ENCODE results near the gene NUFIP2. TPM values are rescaled to one million over a fixed set of nuclear protein-coding genes. Genes with fewer than 3 reads are reported as not detected.

NUFIP2 gene
- total and polyA plus RNA-seq, 2 donors (not counting 3 experiments of a cell fraction or from before 2014, with no cell fraction given) = 27.2 to 51.1 TPM

GRCh38 chr17:29292071-29292991, 1.6 kb downstream of the NUFIP2 start:
- Histone ChIP-seq H3K4me1 (ENCODE audit: control insufficient read depth, extremely low read depth, insufficient read depth, low read length) (peaks cover 30% of the 10 kb centered on the region), H3K4me2 (ENCODE audit: insufficient read depth, low read length) (peak overlapping the region; percentile 95), H3K9me1 (replicated peaks; ENCODE audit: control insufficient read depth, extremely low read depth, insufficient read depth, low read length) (no peaks in the 10 kb centered on the region), H3K27me3 (ENCODE audit: control insufficient read depth in 2 of 2, insufficient read depth in 2 of 2, low read length in 2 of 2) (no peaks in the 10 kb centered on the region), H4K20me1 (replicated peaks; ENCODE audit: control insufficient read depth, extremely low read depth, insufficient read depth, low read length) (peaks cover 17% of the 10 kb centered on the region), H3K4me3 (replicated peaks in 1 of 3; ENCODE audit: insufficient read depth in 1 of 3, low read depth in 1 of 3, low read length in 3 of 3) (peak overlapping the region; percentile 78 to 97 (median 91)), H2AFZ (ENCODE audit: low read depth, low read length) (peak overlapping the region; percentile 37), H3K9me3 (replicated peaks; ENCODE audit: control insufficient read depth, insufficient read depth, low read length) (no peaks in the 10 kb centered on the region), H3K9ac (replicated peaks; ENCODE audit: extremely low read depth, insufficient read depth, low read length) (peak overlapping the region; percentile 88), H3K27ac (ENCODE audit: insufficient read depth, low read depth, low read length) (peak overlapping the region; percentile 82), H3K79me2 (ENCODE audit: control insufficient read depth, insufficient read depth, low read length) (peaks cover 64% of the 10 kb centered on the region), H3K36me3 (ENCODE audit: control insufficient read depth in 2 of 2, extremely low read depth in 1 of 2, insufficient read depth in 2 of 2, low read length in 2 of 2) (peaks cover 3 to 8% of the 10 kb centered on the region in 2 experiments)
- CTCF ChIA-PET = interaction anchor here (0.7 to 5.4 kb wide), 12 partner anchors 11 to 801 kb away, joined by 3 to 145 read pairs (median 8); partner anchors contain the start of gene MYO18A
- DNase-seq (ENCODE audit: low read depth, low spot score) (peak; percentile 46), FAIRE-seq (no peak)
- POLR2A ChIA-PET = no interaction called here
- no peak for TF ChIP-seq POLR2A (IDR thresholded peaks at IDR 0.05; ENCODE audit: low read depth, low read length)
- no peak for TF ChIP-seq EZH2 (IDR thresholded peaks at IDR 0.05; ENCODE audit: borderline replicate concordance, low read depth, low read length, severe bottlenecking)
- TF ChIP-seq MAX (IDR thresholded peaks at IDR 0.05; ENCODE audit: insufficient read depth, insufficient read length) = no peak
- TF ChIP-seq POLR2AphosphoS5 (IDR thresholded peaks at IDR 0.05; ENCODE audit: insufficient read depth, low read depth, low read length) = no peak
- no peak for TF ChIP-seq FOS (IDR thresholded peaks at IDR 0.05; ENCODE audit: borderline replicate concordance, insufficient read depth, low read length)
- no peak for TF ChIP-seq GATA2 (IDR thresholded peaks at IDR 0.05; ENCODE audit: insufficient read depth, insufficient read length, low read depth, low read length)
- no peak for TF ChIP-seq MYC (IDR thresholded peaks at IDR 0.05; ENCODE audit: low read depth, low read length)
- no peak for TF ChIP-seq CTCF (IDR thresholded peaks at IDR 0.05; ENCODE audit: extremely low read depth in 1 of 2, insufficient read depth in 1 of 2, low read depth in 1 of 2, low read length in 2 of 2)
- TF ChIP-seq JUN (IDR thresholded peaks at IDR 0.05; ENCODE audit: borderline replicate concordance, insufficient read depth, insufficient read length, low read depth) = no peak
- dilution Hi-C loops (cut with MboI; ENCODE audit: extremely low pct_ligation_motif_present, low sequenced_read_pairs) (no loop called here), intact Hi-C loops (cut with micrococcal nuclease) (loop anchor here (5.0 kb wide), 3 partner anchors 35 to 300 kb away; partner anchors contain the start of genes ABHD15, ANKRD13B and TP53I13)
- TSS peak; percentile 13 for BruUV-seq (replicated peaks)
